ENCODE results near the gene SH2B3.

DNA sequence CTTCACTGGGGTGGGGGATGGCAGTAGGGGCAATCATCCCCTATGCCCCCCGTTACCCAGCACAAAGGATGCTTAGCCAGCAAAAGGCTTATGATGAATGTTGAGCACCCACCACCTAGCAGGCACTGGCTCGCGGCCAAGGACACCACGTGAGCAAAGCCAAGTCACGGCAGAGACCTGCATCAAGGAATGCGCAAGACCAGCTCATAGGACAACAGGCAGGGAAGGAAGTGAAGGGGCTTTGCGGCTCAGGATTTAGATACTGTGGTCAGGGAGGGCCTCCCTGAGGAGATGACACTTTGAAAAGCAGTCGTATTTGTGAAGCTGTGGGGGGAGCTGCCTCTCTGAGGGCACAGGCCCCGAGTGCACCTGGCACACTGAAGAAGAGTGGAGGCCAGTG is 32.8 kb downstream of the SH2B3 start:
- TF ChIP-seq, protein P1, sequence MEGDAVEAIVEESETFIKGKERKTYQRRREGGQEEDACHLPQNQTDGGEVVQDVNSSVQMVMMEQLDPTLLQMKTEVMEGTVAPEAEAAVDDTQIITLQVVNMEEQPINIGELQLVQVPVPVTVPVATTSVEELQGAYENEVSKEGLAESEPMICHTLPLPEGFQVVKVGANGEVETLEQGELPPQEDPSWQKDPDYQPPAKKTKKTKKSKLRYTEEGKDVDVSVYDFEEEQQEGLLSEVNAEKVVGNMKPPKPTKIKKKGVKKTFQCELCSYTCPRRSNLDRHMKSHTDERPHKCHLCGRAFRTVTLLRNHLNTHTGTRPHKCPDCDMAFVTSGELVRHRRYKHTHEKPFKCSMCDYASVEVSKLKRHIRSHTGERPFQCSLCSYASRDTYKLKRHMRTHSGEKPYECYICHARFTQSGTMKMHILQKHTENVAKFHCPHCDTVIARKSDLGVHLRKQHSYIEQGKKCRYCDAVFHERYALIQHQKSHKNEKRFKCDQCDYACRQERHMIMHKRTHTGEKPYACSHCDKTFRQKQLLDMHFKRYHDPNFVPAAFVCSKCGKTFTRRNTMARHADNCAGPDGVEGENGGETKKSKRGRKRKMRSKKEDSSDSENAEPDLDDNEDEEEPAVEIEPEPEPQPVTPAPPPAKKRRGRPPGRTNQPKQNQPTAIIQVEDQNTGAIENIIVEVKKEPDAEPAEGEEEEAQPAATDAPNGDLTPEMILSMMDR (IDR thresholded peaks at IDR 0.05; ENCODE audit: extremely low read depth in 1 of 2, insufficient read depth in 1 of 2, low read depth in 1 of 2, low read length in 2 of 2): no peak
- TF ChIP-seq EZH2 (IDR thresholded peaks at IDR 0.05; ENCODE audit: borderline replicate concordance, low read depth, low read length, severe bottlenecking) (no peak), POLR2AphosphoS5 (IDR thresholded peaks at IDR 0.05; ENCODE audit: insufficient read depth, low read depth, low read length) (no peak), POLR2A (IDR thresholded peaks at IDR 0.05; ENCODE audit: low read depth, low read length) (no peak), GATA2 (IDR thresholded peaks at IDR 0.05; ENCODE audit: insufficient read depth, insufficient read length, low read depth, low read length) (no peak), MYC (IDR thresholded peaks at IDR 0.05; ENCODE audit: low read depth, low read length) (no peak), JUN (IDR thresholded peaks at IDR 0.05; ENCODE audit: borderline replicate concordance, insufficient read depth, insufficient read length, low read depth) (no peak), FOS (IDR thresholded peaks at IDR 0.05; ENCODE audit: borderline replicate concordance, insufficient read depth, low read length) (no peak)
- TF ChIP-seq, protein P2, sequence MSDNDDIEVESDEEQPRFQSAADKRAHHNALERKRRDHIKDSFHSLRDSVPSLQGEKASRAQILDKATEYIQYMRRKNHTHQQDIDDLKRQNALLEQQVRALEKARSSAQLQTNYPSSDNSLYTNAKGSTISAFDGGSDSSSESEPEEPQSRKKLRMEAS (IDR thresholded peaks at IDR 0.05; ENCODE audit: insufficient read depth, insufficient read length): peak; percentile 34

Data from endothelial cell of umbilical vein (primary cell).